CD8-positive, alpha-beta memory T cell (primary cell): ENCODE results near the gene PDE6H. TPM values are rescaled to one million over a fixed set of nuclear protein-coding genes. Genes with fewer than 3 reads are reported as not detected.

Experiments used
- CTCF ChIA-PET: fragments of 350-600 bp; sonication (Branson Sonifier 250); formaldehyde crosslinking; loops from one replicate; lab custom pipeline; 2021; ENCODE audit warnings: antibody characterized with exemption; lab: Charles Lee
- POLR2A ChIA-PET: fragments of 350-600 bp; sonication (Branson Sonifier 250); formaldehyde crosslinking; loops from one replicate; lab custom pipeline; 2021; ENCODE audit warnings: antibody characterized with exemption; lab: Charles Lee
- DNase-seq, 5 donors: peaks; one replicate each; pipeline versions ENCODE4 v3.0.0 to v3.0.0-alpha.2; 2020 to 2022; ENCODE audit warnings: mixed read lengths in 1 of 5
- H3K27ac ChIP-seq: one replicate; pipeline ENCODE4 v1.7.0; 2013; ENCODE audit warnings: low read depth, mild to moderate bottlenecking, low read length, moderate library complexity
- H3K27me3 ChIP-seq: 2 replicates; pipeline ENCODE4 v1.7.0; 2013; ENCODE audit warnings: low read length, mild to moderate bottlenecking; ENCODE audit not compliant: insufficient read depth, poor library complexity, severe bottlenecking
- H3K36me3 ChIP-seq: 2 replicates; pipeline ENCODE4 v1.7.0; 2013; ENCODE audit warnings: mild to moderate bottlenecking, low read length, moderate library complexity; ENCODE audit not compliant: insufficient read depth
- H3K4me1 ChIP-seq: 2 replicates; pipeline ENCODE4 v1.7.0; 2013; ENCODE audit warnings: mild to moderate bottlenecking, low read length, moderate library complexity; ENCODE audit not compliant: insufficient read depth
- H3K4me3 ChIP-seq: 2 replicates; pipeline ENCODE4 v1.7.0; 2013; ENCODE audit warnings: mild to moderate bottlenecking, low read length
- H3K9me3 ChIP-seq: 2 replicates; pipeline ENCODE4 v1.7.0; 2013; ENCODE audit warnings: mild to moderate bottlenecking, low read length
- H3K27ac Mint-ChIP-seq, 8 donors: one replicate each; pipeline ENCODE4 v1.8.0; 2020 to 2021; ENCODE audit warnings: mixed read lengths in 8 of 8, mild to moderate bottlenecking in 6 of 8, inconsistent platforms in 3 of 8, moderate library complexity in 3 of 8
- H3K27me3 Mint-ChIP-seq, 2 donors: one replicate each; pipeline ENCODE4 v1.8.0; 2020 to 2021; ENCODE audit warnings: mixed read lengths in 2 of 2, mild to moderate bottlenecking in 1 of 2, moderate library complexity in 1 of 2
- H3K36me3 Mint-ChIP-seq, 3 donors: one replicate each; pipeline ENCODE4 v1.8.0; 2020 to 2021; ENCODE audit warnings: mixed read lengths in 3 of 3, inconsistent platforms in 1 of 3, mild to moderate bottlenecking in 1 of 3
- H3K4me1 Mint-ChIP-seq, 3 donors: one replicate each; pipeline ENCODE4 v1.8.0; 2020 to 2021; ENCODE audit warnings: mixed read lengths in 3 of 3, inconsistent platforms in 1 of 3, mild to moderate bottlenecking in 1 of 3
- H3K4me3 Mint-ChIP-seq, 7 donors: one replicate each; pipeline ENCODE4 v1.8.0; 2020 to 2021; ENCODE audit warnings: mixed read lengths in 7 of 7, mild to moderate bottlenecking in 6 of 7, moderate library complexity in 4 of 7, inconsistent platforms in 2 of 7
- H3K9me3 Mint-ChIP-seq, 5 donors: one replicate each; pipeline ENCODE4 v1.8.0; 2020 to 2022; ENCODE audit warnings: mixed read lengths in 5 of 5, mild to moderate bottlenecking in 3 of 5, moderate library complexity in 2 of 5, inconsistent platforms in 1 of 5
- polyA plus RNA-seq: library from polyadenylated mRNA; unstranded; fragments of 300-500 nt; fragmentation: Illumina TruSeq; gene quantifications from one replicate; pipeline ENCODE4 v1.2.3, GENCODE V29; 2021
- total RNA-seq, 2 experiments: library from RNA; stranded (reverse); gene quantifications; one replicate each; pipeline ENCODE4 v1.2.3, GENCODE V29; 2021

PDE6H gene
- total and polyA plus RNA-seq, 3 experiments from 2014 or later = not detected

GRCh38 chr12:14984036-14984435, 11.2 kb downstream of the PDE6H start:
- Histone ChIP-seq H3K4me1 (peaks cover 28% of the 10 kb centered on the region), H3K36me3 (no peaks in the 10 kb centered on the region), H3K27me3 (no peaks in the 10 kb centered on the region), H3K4me3 (no peak overlapping the region), H3K27ac (no peak overlapping the region), H3K9me3 (no peaks in the 10 kb centered on the region)
- Mint-ChIP-seq H3K27ac (peak overlapping the region in 1 of 8 donors; percentile 54), H3K27me3 (no peaks in the 10 kb centered on the region), H3K4me1 (peaks cover 40 to 54% (median 50%) of the 10 kb centered on the region in 3 donors), H3K9me3 (no peaks in the 10 kb centered on the region), H3K4me3 (peak overlapping the region in 1 of 7 donors; percentile 3), H3K36me3 (peaks cover 0 to 6% (median 4%) of the 10 kb centered on the region in 3 donors)
- POLR2A ChIA-PET = interaction anchor here (0.6 kb wide), 1 partner anchor 31 kb away, joined by 3 read pairs; no protein-coding TSS in a partner anchor
- CTCF ChIA-PET = interaction anchor here (2.5 kb wide), 2 partner anchors 12 to 47 kb away, joined by 8 to 10 read pairs; partner anchors contain the start of gene ERP27
- DNase-seq = no peak

GRCh38 chr12:14984766-14985285, 12.0 kb downstream of the PDE6H start:
- Mint-ChIP-seq H3K36me3 (peaks cover 0 to 6% (median 4%) of the 10 kb centered on the region in 3 donors), H3K27ac (peak overlapping the region in 1 of 8 donors; percentile 17), H3K9me3 (no peaks in the 10 kb centered on the region), H3K27me3 (no peaks in the 10 kb centered on the region), H3K4me3 (no peak overlapping the region), H3K4me1 (peaks cover 32 to 54% (median 42%) of the 10 kb centered on the region in 3 donors)
- Histone ChIP-seq H3K27me3 (no peaks in the 10 kb centered on the region), H3K4me3 (no peak overlapping the region), H3K36me3 (no peaks in the 10 kb centered on the region), H3K9me3 (no peaks in the 10 kb centered on the region), H3K27ac (no peak overlapping the region), H3K4me1 (peaks cover 21% of the 10 kb centered on the region)
- CTCF ChIA-PET = interaction anchor here (1.7 to 2.5 kb wide), 3 partner anchors 9 to 47 kb away, joined by 5 to 10 read pairs (median 8); partner anchors contain the start of gene ERP27
- POLR2A ChIA-PET = no interaction called here
- no peak for DNase-seq

- no peaks in the 10 kb centered on the region for H3K27me3 ChIP-seq
- H3K4me3 ChIP-seq = no peak overlapping the region
- Mint-ChIP-seq H3K36me3 (peaks cover 0 to 11% (median 7%) of the 10 kb centered on the region in 3 donors), H3K27ac (peak overlapping the region in 1 of 8 donors; percentile 23), H3K4me1 (peaks cover 19 to 40% (median 29%) of the 10 kb centered on the region in 3 donors), H3K4me3 (no peak overlapping the region), H3K27me3 (peaks cover 0 to 2% of the 10 kb centered on the region in 2 donors), H3K9me3 (peaks cover 0 to 3% (median 0%) of the 10 kb centered on the region in 5 donors)
- DNase-seq = no peak
- ChIA-PET CTCF (interaction anchor here (0.7 to 1.7 kb wide), 3 partner anchors 8 to 265 kb away, joined by 4 to 5 read pairs (median 5); no protein-coding TSS in a partner anchor), POLR2A (interaction anchor here (1.0 kb wide), 1 partner anchor 213 kb away, joined by 3 read pairs; a partner anchor contains a TSS)
- H3K27ac ChIP-seq = no peak overlapping the region
- no peaks in the 10 kb centered on the region for H3K9me3 ChIP-seq
- peaks cover 17% of the 10 kb centered on the region for H3K4me1 ChIP-seq
- no peaks in the 10 kb centered on the region for H3K36me3 ChIP-seq
Measured at GRCh38 chr12:14986449-14986848, 13.6 kb downstream of the PDE6H start.

- H3K4me3 Mint-ChIP-seq = no peak overlapping the region
- no peaks in the 10 kb centered on the region for H3K36me3 ChIP-seq
- H3K9me3 Mint-ChIP-seq = peaks cover 0 to 3% (median 0%) of the 10 kb centered on the region in 5 donors
- H3K27me3 Mint-ChIP-seq = peaks cover 0 to 2% of the 10 kb centered on the region in 2 donors
- DNase-seq = no peak
- no peaks in the 10 kb centered on the region for H3K27me3 ChIP-seq
- H3K27ac Mint-ChIP-seq = no peak overlapping the region
- H3K4me1 ChIP-seq = peaks cover 11% of the 10 kb centered on the region
- peaks cover 12 to 32% (median 23%) of the 10 kb centered on the region in 3 donors for H3K4me1 Mint-ChIP-seq
- no peaks in the 10 kb centered on the region for H3K9me3 ChIP-seq
- POLR2A ChIA-PET = no interaction called here
- H3K27ac ChIP-seq = no peak overlapping the region
- no peak overlapping the region for H3K4me3 ChIP-seq
- H3K36me3 Mint-ChIP-seq = peaks cover 0 to 12% (median 7%) of the 10 kb centered on the region in 3 donors
- CTCF ChIA-PET = no interaction called here
Measured at GRCh38 chr12:14988035-14988434, 15.2 kb downstream of the PDE6H start.

GRCh38 chr12:14989790-14990189, 16.9 kb downstream of the PDE6H start:
- Mint-ChIP-seq H3K27me3 (peaks cover 0 to 2% of the 10 kb centered on the region in 2 donors), H3K9me3 (peaks cover 0 to 3% (median 0%) of the 10 kb centered on the region in 5 donors), H3K4me1 (peaks cover 14 to 34% (median 28%) of the 10 kb centered on the region in 3 donors), H3K4me3 (no peak overlapping the region), H3K36me3 (peaks cover 0 to 12% (median 7%) of the 10 kb centered on the region in 3 donors), H3K27ac (no peak overlapping the region)
- no peaks in the 10 kb centered on the region for H3K27me3 ChIP-seq
- ChIA-PET CTCF (interaction anchor here (1.5 kb wide), 1 partner anchor 12 kb away, joined by 4 read pairs; no protein-coding TSS in a partner anchor), POLR2A (interaction anchor here (0.6 kb wide), 1 partner anchor 37 kb away, joined by 4 read pairs; no protein-coding TSS in a partner anchor)
- no peaks in the 10 kb centered on the region for H3K36me3 ChIP-seq
- H3K27ac ChIP-seq = no peak overlapping the region
- H3K9me3 ChIP-seq = no peaks in the 10 kb centered on the region
- DNase-seq = no peak
- peaks cover 14% of the 10 kb centered on the region for H3K4me1 ChIP-seq
- no peak overlapping the region for H3K4me3 ChIP-seq

GRCh38 chr12:14991069-14991468, 18.2 kb downstream of the PDE6H start:
- Histone ChIP-seq H3K36me3 (no peaks in the 10 kb centered on the region), H3K9me3 (no peaks in the 10 kb centered on the region), H3K27ac (no peak overlapping the region), H3K4me3 (no peak overlapping the region), H3K4me1 (peaks cover 24% of the 10 kb centered on the region), H3K27me3 (no peaks in the 10 kb centered on the region)
- Mint-ChIP-seq H3K27ac (no peak overlapping the region), H3K9me3 (peaks cover 0 to 3% (median 0%) of the 10 kb centered on the region in 5 donors), H3K27me3 (peaks cover 0 to 2% of the 10 kb centered on the region in 2 donors), H3K36me3 (peaks cover 0 to 12% (median 7%) of the 10 kb centered on the region in 3 donors), H3K4me1 (peaks cover 23 to 39% (median 36%) of the 10 kb centered on the region in 3 donors), H3K4me3 (no peak overlapping the region)
- ChIA-PET POLR2A (no interaction called here), CTCF (interaction anchor here (1.5 kb wide), 1 partner anchor 11 kb away, joined by 4 read pairs; no protein-coding TSS in a partner anchor)
- no peak for DNase-seq

GRCh38 chr12:14992673-14993072, 19.8 kb downstream of the PDE6H start:
- Histone ChIP-seq H3K4me1 (peaks cover 24% of the 10 kb centered on the region), H3K9me3 (no peaks in the 10 kb centered on the region), H3K36me3 (no peaks in the 10 kb centered on the region), H3K4me3 (no peak overlapping the region), H3K27me3 (no peaks in the 10 kb centered on the region), H3K27ac (no peak overlapping the region)
- H3K36me3 Mint-ChIP-seq = peaks cover 0 to 8% (median 4%) of the 10 kb centered on the region in 3 donors
- peaks cover 0 to 2% of the 10 kb centered on the region in 2 donors for H3K27me3 Mint-ChIP-seq
- no peak for DNase-seq
- ChIA-PET POLR2A (no interaction called here), CTCF (interaction anchor here (1.2 to 2.5 kb wide), 2 partner anchors 57 to 217 kb away, joined by 4 to 5 read pairs; no protein-coding TSS in a partner anchor)
- peaks cover 23 to 39% (median 31%) of the 10 kb centered on the region in 3 donors for H3K4me1 Mint-ChIP-seq
- peak overlapping the region in 2 of 8 donors; percentile 7 to 15 for H3K27ac Mint-ChIP-seq
- no peak overlapping the region for H3K4me3 Mint-ChIP-seq
- H3K9me3 Mint-ChIP-seq = peaks cover 0 to 3% (median 0%) of the 10 kb centered on the region in 5 donors

GRCh38 chr12:14993117-14993516, 20.3 kb downstream of the PDE6H start:
- peaks cover 0 to 2% of the 10 kb centered on the region in 2 donors for H3K27me3 Mint-ChIP-seq
- H3K27ac ChIP-seq = no peak overlapping the region
- no peak for DNase-seq
- H3K4me3 ChIP-seq = no peak overlapping the region
- H3K36me3 Mint-ChIP-seq = peaks cover 0 to 8% (median 2%) of the 10 kb centered on the region in 3 donors
- peak overlapping the region in 3 of 8 donors; percentile 13 to 69 (median 30) for H3K27ac Mint-ChIP-seq
- H3K4me3 Mint-ChIP-seq = no peak overlapping the region
- peaks cover 24% of the 10 kb centered on the region for H3K4me1 ChIP-seq
- CTCF ChIA-PET = interaction anchor here (1.2 to 2.5 kb wide), 4 partner anchors 8 to 218 kb away, joined by 3 to 5 read pairs (median 4); no protein-coding TSS in a partner anchor
- peaks cover 23 to 39% (median 31%) of the 10 kb centered on the region in 3 donors for H3K4me1 Mint-ChIP-seq
- POLR2A ChIA-PET = no interaction called here
- H3K9me3 Mint-ChIP-seq = peaks cover 0 to 3% (median 0%) of the 10 kb centered on the region in 5 donors
- no peaks in the 10 kb centered on the region for H3K36me3 ChIP-seq
- no peaks in the 10 kb centered on the region for H3K9me3 ChIP-seq
- H3K27me3 ChIP-seq = no peaks in the 10 kb centered on the region
